IMR-90 (cell line): Measurements from ENCODE around the gene UNC13B. TPM values are rescaled to one million over a fixed set of nuclear protein-coding genes. Genes with fewer than 3 reads are reported as not detected.
A peak's percentile ranks its signal among the peaks of the same experiment; 100 is the strongest.

Source experiments
- ATAC-seq: fragments of 200-7000 bp; cut with Tn5 transposase; 2 replicates; pipeline ENCODE4 v1.9.1; 2020; ENCODE audit warnings: low read depth, mild to moderate bottlenecking, moderate library complexity
- BruUV-seq: library from RNA; stranded (reverse); fragments of 400-500 nt; replicated peaks from 2 replicates; lab custom pipeline; 2021; lab: Mats Ljungman, UMichigan
- CTCF ChIA-PET: fragments of 300-600 bp; formaldehyde crosslinking; extraction: SDS; loops from one replicate; lab custom pipeline; 2021; ENCODE audit warnings: antibody characterized with exemption; lab: Yijun Ruan, JAX
- POLR2A ChIA-PET: fragments of 300-600 bp; sonication (Branson Sonifier 250); formaldehyde crosslinking; loops from one replicate; lab custom pipeline; 2022; ENCODE audit warnings: antibody characterized with exemption; ENCODE audit not compliant: unreplicated experiment; lab: Charles Lee
- DNase-seq: peaks from one replicate; pipeline ENCODE4 v3.0.0; 2013
- H2AFZ ChIP-seq: replicated peaks from 2 replicates; pipeline ENCODE3; 2013; ENCODE audit warnings: low read length, mild to moderate bottlenecking; ENCODE audit not compliant: poor library complexity
- H2AK5ac ChIP-seq: 2 replicates; pipeline ENCODE4 v1.6.1; 2013; ENCODE audit warnings: low read depth, low read length, inconsistent platforms
- H2AK9ac ChIP-seq: replicated peaks from 2 replicates; pipeline ENCODE3; 2013; ENCODE audit warnings: mild to moderate bottlenecking, low read depth, low read length, moderate library complexity; ENCODE audit not compliant: poor library complexity
- H2BK120ac ChIP-seq: 2 replicates; pipeline ENCODE4 v1.6.1; 2013; ENCODE audit warnings: low read depth, low read length, inconsistent platforms
- H2BK15ac ChIP-seq: 3 replicates; pipeline ENCODE4 v1.6.1; 2013; ENCODE audit warnings: low read depth, low read length, inconsistent platforms
- H2BK20ac ChIP-seq: 2 replicates; pipeline ENCODE4 v1.6.1; 2013; ENCODE audit warnings: low read depth, mild to moderate bottlenecking, inconsistent platforms, low read length, moderate library complexity
- H2BK5ac ChIP-seq: 2 replicates; pipeline ENCODE4 v1.6.1; 2013; ENCODE audit warnings: mild to moderate bottlenecking, low read depth, low read length, inconsistent platforms; ENCODE audit not compliant: poor library complexity, severe bottlenecking
- H3K14ac ChIP-seq: replicated peaks from 2 replicates; pipeline ENCODE4 v1.6.1; 2013; ENCODE audit warnings: low read depth, low read length, inconsistent platforms
- H3K18ac ChIP-seq: 2 replicates; pipeline ENCODE4 v1.6.1; 2013; ENCODE audit warnings: low read depth, low read length, control low read depth
- H3K23ac ChIP-seq: 2 replicates; pipeline ENCODE4 v1.6.1; 2013; ENCODE audit warnings: low read depth, low read length, inconsistent platforms
- H3K27ac ChIP-seq: 2 replicates; pipeline ENCODE4 v1.5.1; 2013; ENCODE audit warnings: mild to moderate bottlenecking, control low read depth, low read length; ENCODE audit not compliant: insufficient read depth
- H3K27me3 ChIP-seq: 2 replicates; pipeline ENCODE4 v1.6.1; 2013; ENCODE audit warnings: low read length; ENCODE audit not compliant: control insufficient read depth, insufficient read depth
- H3K36me3 ChIP-seq: 2 replicates; pipeline ENCODE4 v1.6.1; 2013; ENCODE audit warnings: low read length, mixed read lengths; ENCODE audit not compliant: control insufficient read depth, insufficient read depth
- H3K4ac ChIP-seq: 2 replicates; pipeline ENCODE4 v1.6.1; 2013; ENCODE audit warnings: low read depth, low read length, inconsistent platforms
- H3K4me1 ChIP-seq: 2 replicates; pipeline ENCODE4 v1.6.1; 2013; ENCODE audit warnings: low read length, mixed read lengths; ENCODE audit not compliant: control insufficient read depth, insufficient read depth
- H3K4me2 ChIP-seq: 2 replicates; pipeline ENCODE4 v1.6.1; 2013; ENCODE audit warnings: low read depth, mild to moderate bottlenecking, control low read depth, low read length, moderate library complexity
- H3K4me3 ChIP-seq: 2 replicates; pipeline ENCODE4 v1.5.1; 2013; ENCODE audit warnings: low read depth, mild to moderate bottlenecking, control low read depth, low read length, moderate library complexity; ENCODE audit not compliant: insufficient read depth
- H3K56ac ChIP-seq: 2 replicates; pipeline ENCODE4 v1.6.1; 2013; ENCODE audit warnings: low read length, inconsistent platforms; ENCODE audit not compliant: insufficient read depth; ENCODE audit errors: extremely low read depth
- H3K79me1 ChIP-seq, 2 experiments: 2 replicates each; pipeline ENCODE4 v1.6.1; 2013; ENCODE audit warnings: low read length in 2 of 2, inconsistent platforms in 1 of 2, low read depth in 1 of 2
- H3K9ac ChIP-seq: 2 replicates; pipeline ENCODE4 v1.6.1; 2013; ENCODE audit warnings: low read depth, low read length, control low read depth
- H3K9me1 ChIP-seq: 2 replicates; pipeline ENCODE4 v1.6.1; 2013; ENCODE audit warnings: low read length, inconsistent platforms; ENCODE audit not compliant: insufficient read depth
- H3K9me3 ChIP-seq: 2 replicates; pipeline ENCODE4 v1.6.1; 2013; ENCODE audit warnings: low read length; ENCODE audit not compliant: control insufficient read depth, insufficient read depth
- H4K20me1 ChIP-seq: 2 replicates; pipeline ENCODE4 v1.6.1; 2013; ENCODE audit warnings: low read length, inconsistent platforms; ENCODE audit not compliant: insufficient read depth
- H4K5ac ChIP-seq: 2 replicates; pipeline ENCODE4 v1.6.1; 2013; ENCODE audit warnings: mild to moderate bottlenecking, low read depth, low read length, control low read depth
- H4K8ac ChIP-seq, 2 experiments: 2 replicates each; pipeline ENCODE4 v1.6.1; 2013; ENCODE audit warnings: low read depth in 2 of 2, low read length in 2 of 2, control low read depth in 1 of 2, inconsistent platforms in 1 of 2
- H4K91ac ChIP-seq: 2 replicates; pipeline ENCODE4 v1.6.1; 2013; ENCODE audit warnings: low read depth, low read length, inconsistent platforms; ENCODE audit not compliant: insufficient read depth
- CTCF ChIP-seq: conservative IDR thresholded peaks from 2 replicates; pipeline ENCODE4 v1.5.1; 2012; ENCODE audit warnings: mild to moderate bottlenecking, low read depth, low read length, improper control_type of control experiment
- ELK1 ChIP-seq: fragments of 150-350 bp; IDR thresholded peaks from 2 replicates; pipeline ENCODE4 v1.6.1; 2016; ENCODE audit warnings: low read depth, mild to moderate bottlenecking, low read length, moderate library complexity, borderline replicate concordance
- MAZ ChIP-seq: IDR thresholded peaks from 2 replicates; pipeline ENCODE4 v1.6.1; 2012; ENCODE audit warnings: low read depth, mild to moderate bottlenecking, low read length, improper control_type of control experiment, moderate library complexity, borderline replicate concordance
- MXI1 ChIP-seq: IDR thresholded peaks from 2 replicates; pipeline ENCODE4 v1.6.1; 2012; ENCODE audit warnings: low read depth, mild to moderate bottlenecking, low read length, moderate library complexity, borderline replicate concordance
- POLR2A ChIP-seq: IDR thresholded peaks from 2 replicates; pipeline ENCODE4 v1.6.1; 2012; ENCODE audit warnings: mild to moderate bottlenecking, low read depth, low read length
- RAD21 ChIP-seq: IDR thresholded peaks from 2 replicates; pipeline ENCODE4 v1.6.1; 2012; ENCODE audit warnings: low read length, improper control_type of control experiment
- RCOR1 ChIP-seq: IDR thresholded peaks from 2 replicates; pipeline ENCODE4 v1.6.1; 2012; ENCODE audit warnings: mild to moderate bottlenecking, low read length, improper control_type of control experiment; ENCODE audit not compliant: insufficient replicate concordance
- RFX5 ChIP-seq: IDR thresholded peaks from 2 replicates; pipeline ENCODE4 v1.8.0; 2012; ENCODE audit warnings: low read depth, mild to moderate bottlenecking, low read length, moderate library complexity
- SMC3 ChIP-seq: fragments of 150-350 bp; IDR thresholded peaks from 2 replicates; pipeline ENCODE4 v1.6.1; 2016; ENCODE audit warnings: low read depth, mild to moderate bottlenecking, antibody characterized with exemption, low read length, moderate library complexity
- WGBS, 2 experiments: methylation state at CpG; one replicate each; pipeline versions ENCODE4 v1.1.5 to v1.1.7; 2013; ENCODE audit warnings: missing lambda C conversion rate in 2 of 2; ENCODE audit not compliant: insufficient read length in 1 of 2; ENCODE audit errors: extremely low coverage in 2 of 2; 5-methylcytosine and 5-hydroxymethylcytosine counted together
- dilution Hi-C: fragments of 300-500 bp; cut with HindIII; formaldehyde crosslinking; loops from one replicate; pipeline ENCODE4 v1.14.3; 2018; ENCODE audit warnings: low sequenced_read_pairs; ENCODE audit not compliant: unreplicated experiment
- in situ Hi-C: fragments of 300-500 bp; cut with MboI; formaldehyde crosslinking; loops from 3 replicates; pipeline ENCODE4 v1.14.3; 2019; ENCODE audit warnings: low sequenced_read_pairs, inconsistent platforms, mixed read lengths
- intact Hi-C: fragments of 100-400 bp; cut with micrococcal nuclease; formaldehyde crosslinking; loops from 2 replicates; pipeline ENCODE4 v1.10.0; 2022
- polyA plus RNA-seq, 3 experiments: library from polyadenylated mRNA; depleted of rRNA; stranded (reverse); fragments of >200 nt; gene quantifications; 2 replicates each; pipeline ENCODE4 v1.2.3, GENCODE V29; 2012; ENCODE audit warnings: low replicate concordance in 1 of 3
- total RNA-seq: library from RNA; depleted of rRNA; stranded (reverse); fragments of >200 nt; gene quantifications from 2 replicates; pipeline ENCODE4 v1.2.3, GENCODE V29; 2012

The UNC13B gene
- total and polyA plus RNA-seq, 2 of the 4 experiments (the other 2 are of a cell fraction): 7.5 to 14.3 TPM

DNA sequence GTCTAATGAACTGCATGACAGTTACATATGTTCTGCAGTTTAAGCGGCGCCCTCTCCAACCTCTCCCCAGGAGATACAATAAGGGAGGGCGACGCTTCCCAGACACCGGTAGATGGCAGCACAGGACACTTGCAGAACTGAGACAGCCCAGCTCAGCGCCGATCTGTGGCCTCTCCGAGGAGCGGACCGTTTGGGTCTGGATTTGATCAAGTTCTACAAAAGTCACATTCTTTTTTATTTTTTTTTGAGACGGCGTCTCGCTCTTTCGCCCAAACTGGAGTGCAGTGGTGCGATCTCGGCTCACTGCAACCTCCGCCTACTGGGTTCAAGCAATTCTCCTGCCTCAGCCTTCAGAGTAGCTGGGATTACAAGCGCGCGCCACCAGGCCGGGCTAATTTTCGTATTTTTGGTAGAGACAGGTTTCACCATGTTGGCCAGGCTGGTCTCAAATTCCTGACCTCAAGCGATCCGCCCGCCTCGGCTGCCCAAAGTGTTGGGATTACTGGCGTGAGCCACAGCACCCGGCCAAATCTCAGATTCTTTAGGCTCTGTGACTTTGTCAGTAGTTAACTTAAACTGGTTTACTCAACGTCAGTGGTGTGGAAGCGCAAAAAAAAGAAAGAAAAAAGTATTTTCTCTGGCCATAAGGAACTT is 44.8 kb upstream of the UNC13B start:
- Histone ChIP-seq H3K56ac (no peak overlapping the region), H3K27me3 (peaks cover 3% of the 10 kb centered on the region), H2AFZ (peak overlapping the region; percentile 91), H2BK5ac (no peak overlapping the region), H3K23ac (no peak overlapping the region), H3K79me1 (peaks cover 8 to 26% of the 10 kb centered on the region in 2 experiments; a peak in 3 of 4 replicates), H2AK5ac (no peak overlapping the region), H2BK120ac (no peak overlapping the region), H3K18ac (no peak overlapping the region), H4K20me1 (peaks cover 8% of the 10 kb centered on the region; the same call in 1 of the 2 replicates), H4K5ac (no peak overlapping the region), H2BK20ac (no peak overlapping the region), H3K9me3 (no peaks in the 10 kb centered on the region), H3K27ac (no peak overlapping the region), H3K36me3 (no peaks in the 10 kb centered on the region), H3K9ac (peak overlapping the region; percentile 52), H3K14ac (no peak overlapping the region), H3K4me3 (peak overlapping the region; percentile 88), H3K9me1 (no peaks in the 10 kb centered on the region; the same call in 1 of the 2 replicates), H2BK15ac (no peak overlapping the region), H3K4me2 (peak overlapping the region; percentile 88), H3K4ac (no peak overlapping the region), H4K8ac (no peak overlapping the region), H4K91ac (no peak overlapping the region), H3K4me1 (peaks cover 14% of the 10 kb centered on the region), H2AK9ac (no peak overlapping the region)
- ATAC-seq (peak; percentile 50), DNase-seq (peak; percentile 90)
- intact Hi-C loops (loop anchor here (1.0 to 5.0 kb wide), 7 partner anchors 45 to 485 kb away; partner anchors contain the start of gene UNC13B), dilution Hi-C loops (no loop called here), in situ Hi-C loops (loop anchor here (5.0 kb wide), 2 partner anchors 360 to 435 kb away; no protein-coding TSS in a partner anchor)
- WGBS, 2 experiments: 15% methylated on average over 19 of the region's 30 CpGs; no CpG with 5 or more reads in 1 of the 2 experiments
- TF ChIP-seq CTCF (peak; percentile 97), POLR2A (0 out of 2 replicates have a peak, but pooled peaks have one; percentile 48), RAD21 (peak; percentile 95), MAZ (peak; percentile 53; the same call in 1 of the 2 replicates), SMC3 (peak; percentile 92), MXI1 (no peak), RFX5 (no peak), RCOR1 (no peak), ELK1 (no peak)
- CTCF ChIA-PET: interaction anchor here (0.7 to 1.2 kb wide), 10 partner anchors 139 to 437 kb away, joined by 3 to 7 read pairs (median 4); no protein-coding TSS in a partner anchor
- no TSS peak for BruUV-seq
- POLR2A ChIA-PET: interaction anchor here (0.6 kb wide), 1 partner anchor 142 kb away, joined by 3 read pairs; no protein-coding TSS in a partner anchor
